ENCODE results near the gene KRT86. TPM values are rescaled to one million over a fixed set of nuclear protein-coding genes. Genes with fewer than 3 reads are reported as not detected.
A peak's percentile ranks its signal among the peaks of the same experiment; 100 is the strongest.
"Not testable (repeated sequence)": the region's sequence is repeated elsewhere in the genome, so short reads cannot be mapped to it uniquely, and the experiment has no call there.

Gene KRT86
- total and polyA plus RNA-seq, 12 donors = 0.61 to 6.2 (median 1.3) TPM; not detected in 2

- intact Hi-C loops (cut with DNase I) = no loop called here
- DNase-seq = peak in 1 of 7 donors; percentile 29
- TF ChIP-seq, protein P1, sequence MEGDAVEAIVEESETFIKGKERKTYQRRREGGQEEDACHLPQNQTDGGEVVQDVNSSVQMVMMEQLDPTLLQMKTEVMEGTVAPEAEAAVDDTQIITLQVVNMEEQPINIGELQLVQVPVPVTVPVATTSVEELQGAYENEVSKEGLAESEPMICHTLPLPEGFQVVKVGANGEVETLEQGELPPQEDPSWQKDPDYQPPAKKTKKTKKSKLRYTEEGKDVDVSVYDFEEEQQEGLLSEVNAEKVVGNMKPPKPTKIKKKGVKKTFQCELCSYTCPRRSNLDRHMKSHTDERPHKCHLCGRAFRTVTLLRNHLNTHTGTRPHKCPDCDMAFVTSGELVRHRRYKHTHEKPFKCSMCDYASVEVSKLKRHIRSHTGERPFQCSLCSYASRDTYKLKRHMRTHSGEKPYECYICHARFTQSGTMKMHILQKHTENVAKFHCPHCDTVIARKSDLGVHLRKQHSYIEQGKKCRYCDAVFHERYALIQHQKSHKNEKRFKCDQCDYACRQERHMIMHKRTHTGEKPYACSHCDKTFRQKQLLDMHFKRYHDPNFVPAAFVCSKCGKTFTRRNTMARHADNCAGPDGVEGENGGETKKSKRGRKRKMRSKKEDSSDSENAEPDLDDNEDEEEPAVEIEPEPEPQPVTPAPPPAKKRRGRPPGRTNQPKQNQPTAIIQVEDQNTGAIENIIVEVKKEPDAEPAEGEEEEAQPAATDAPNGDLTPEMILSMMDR (IDR thresholded peaks at IDR 0.05) = no peak
- no peak for TF ChIP-seq POLR2A (IDR thresholded peaks at IDR 0.05)
These were observed 40.1 kb downstream of the KRT86 start for GRCh38 chr12:52314511-52314910.

DNA sequence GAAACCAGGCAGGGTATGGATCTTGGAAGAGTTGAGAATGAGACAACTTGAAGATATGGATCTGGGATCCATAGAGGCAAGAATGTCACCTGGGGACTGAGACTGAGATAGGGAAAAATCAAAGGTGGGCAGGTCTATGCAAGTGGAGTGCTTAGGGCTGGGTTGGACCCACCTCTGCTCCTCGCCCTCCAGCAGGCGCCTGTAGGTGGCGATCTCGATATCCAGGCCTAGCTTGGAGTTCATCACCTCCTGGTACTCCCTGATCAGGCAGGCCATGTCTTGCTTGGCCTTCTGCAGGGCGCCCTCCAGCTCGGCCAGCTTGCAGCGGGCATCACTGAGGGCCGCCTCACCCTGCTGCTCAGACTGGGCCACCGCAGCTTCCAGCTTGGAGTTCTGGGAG lies 41.3 kb downstream of the KRT86 start:
- DNase-seq; H3K4me1 ChIP-seq (replicated peaks in 1 of 2): not testable (repeated sequence)
- whole genome bisulfite sequencing, 4 donors = 64 to 77% (median 68%) methylated on average over 9 of the region's 9 CpGs

More at GRCh38 chr12:52314511-52314910, 40.1 kb downstream of the KRT86 start:
- no peaks in the 10 kb centered on the region for H3K9me3 ChIP-seq (replicated peaks in 1 of 3)
- 78 to 83% (median 83%) methylated on average over 2 to 13 of the region's 13 CpGs for WGBS, 4 donors
- no peak overlapping the region for H3K4me3 ChIP-seq
- H3K27ac ChIP-seq = no peak overlapping the region
- H3K4me1 ChIP-seq (replicated peaks in 1 of 2) = no peaks in the 10 kb centered on the region
- no peaks in the 10 kb centered on the region for H3K36me3 ChIP-seq (replicated peaks in 1 of 2)
- peaks cover 11% of the 10 kb centered on the region for H3K27me3 ChIP-seq

DNA sequence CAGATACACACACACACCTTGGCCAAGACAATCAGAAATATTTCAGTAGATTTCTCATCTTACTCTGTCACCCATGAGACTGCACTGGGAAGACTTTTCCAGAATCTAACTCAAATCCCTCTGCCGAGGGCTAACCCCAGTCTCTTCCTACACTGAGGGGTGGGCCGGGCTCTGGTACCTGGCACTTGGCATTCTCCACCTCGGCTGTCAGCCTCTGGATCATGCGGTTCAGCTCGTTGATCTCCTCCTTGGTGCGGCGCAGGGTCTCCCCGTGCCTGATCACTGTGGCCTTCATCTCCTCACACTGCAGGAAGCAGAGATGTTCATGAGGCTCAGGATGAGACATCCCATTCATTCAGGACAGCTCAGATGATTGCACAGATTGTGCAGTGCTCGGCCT lies 41.8 kb downstream of the KRT86 start:
- H3K9me3 ChIP-seq (replicated peaks in 1 of 3) = no peaks in the 10 kb centered on the region
- WGBS, 4 donors = 80 to 92% (median 89%) methylated on average over 9 of the region's 9 CpGs
- intact Hi-C loops (cut with DNase I) = no loop called here
- no peak overlapping the region for H3K4me3 ChIP-seq
- H3K27me3 ChIP-seq = peaks cover 14% of the 10 kb centered on the region
- DNase-seq = no peak
- H3K27ac ChIP-seq = no peak overlapping the region
- H3K36me3 ChIP-seq (replicated peaks in 1 of 2) = no peaks in the 10 kb centered on the region
- H3K4me1 ChIP-seq (replicated peaks in 1 of 2) = no peaks in the 10 kb centered on the region
- no peak for TF ChIP-seq POLR2A (IDR thresholded peaks at IDR 0.05)
- TF ChIP-seq, protein P1 (IDR thresholded peaks at IDR 0.05) = no peak

More for the DNA sequence above, 41.3 kb downstream of the KRT86 start:
- H3K36me3 ChIP-seq (replicated peaks in 1 of 2); intact Hi-C loops (cut with DNase I); H3K9me3 ChIP-seq (replicated peaks in 1 of 3); H3K27ac ChIP-seq; H3K4me3 ChIP-seq: not testable (repeated sequence)
- peaks cover 11% of the 10 kb centered on the region for H3K27me3 ChIP-seq

- DNase-seq = no peak
- Histone ChIP-seq H3K4me3 (no peak overlapping the region), H3K9me3 (replicated peaks in 1 of 3) (no peaks in the 10 kb centered on the region), H3K36me3 (replicated peaks in 1 of 2) (no peaks in the 10 kb centered on the region), H3K27me3 (peaks cover 14% of the 10 kb centered on the region), H3K27ac (no peak overlapping the region), H3K4me1 (replicated peaks in 1 of 2) (no peaks in the 10 kb centered on the region)
- intact Hi-C loops (cut with DNase I) = no loop called here
- 86 to 96% (median 92%) methylated on average over 10 to 11 of the region's 11 CpGs for WGBS, 4 donors
- TF ChIP-seq POLR2A (IDR thresholded peaks at IDR 0.05) = no peak
- TF ChIP-seq, protein P1 (IDR thresholded peaks at IDR 0.05) = no peak
These were observed 42.3 kb downstream of the KRT86 start for GRCh38 chr12:52316701-52317100.

DNA sequence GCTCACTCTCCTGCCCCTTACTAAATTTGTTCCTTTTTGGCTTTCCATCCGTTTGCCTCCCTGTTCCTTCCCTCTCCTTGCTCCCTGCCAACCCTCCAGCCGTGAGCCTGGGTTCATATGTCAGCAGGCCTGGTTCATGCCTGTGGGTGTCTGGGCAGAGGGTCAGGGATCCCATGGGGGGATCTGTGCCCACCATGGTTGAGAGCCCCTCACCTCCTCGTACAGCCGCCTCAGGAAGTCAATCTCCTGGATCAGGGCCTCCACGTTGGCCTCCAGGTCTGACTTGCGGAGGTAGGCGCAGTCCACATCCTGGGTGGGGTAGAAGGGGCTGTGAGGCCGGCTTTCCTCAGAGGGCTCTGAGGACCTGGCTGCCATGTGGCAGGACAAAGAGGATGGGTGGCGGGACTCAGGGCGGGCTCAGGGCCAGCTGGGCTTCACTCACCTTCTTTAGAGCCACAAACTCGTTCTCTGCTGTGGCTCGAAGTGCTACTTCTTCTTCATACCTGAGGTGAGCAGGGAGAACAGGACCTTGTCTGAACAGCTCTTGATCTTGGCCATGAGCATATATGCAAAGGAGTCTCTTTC lies 43.1 kb downstream of the KRT86 start:
- 78 to 90% (median 88%) methylated on average over 7 to 12 of the region's 12 CpGs for WGBS, 4 donors
- TF ChIP-seq, protein P1 (IDR thresholded peaks at IDR 0.05) = no peak
- no peak for TF ChIP-seq POLR2A (IDR thresholded peaks at IDR 0.05)
- Histone ChIP-seq H3K9me3 (replicated peaks in 1 of 3) (no peaks in the 10 kb centered on the region), H3K4me3 (no peak overlapping the region), H3K27ac (no peak overlapping the region), H3K36me3 (replicated peaks in 1 of 2) (no peaks in the 10 kb centered on the region), H3K27me3 (peaks cover 14% of the 10 kb centered on the region), H3K4me1 (replicated peaks in 1 of 2) (no peaks in the 10 kb centered on the region)
- intact Hi-C loops (cut with DNase I) = no loop called here
- DNase-seq = no peak
